ENCODE data around the gene TMEM204.

The TMEM204 gene

GRCh38 chr16:1601031-1601430, 67.6 kb downstream of the TMEM204 start:
- DNase-seq = no peak

GRCh38 chr16:1601489-1601888, 68.0 kb downstream of the TMEM204 start:
- no peak for DNase-seq

- DNase-seq = no peak
Observed at GRCh38 chr16:1602285-1602684, 68.8 kb downstream of the TMEM204 start.
